K562 (cell line): Measurements from ENCODE around the gene WWOX. TPM values are rescaled to one million over a fixed set of nuclear protein-coding genes. Genes with fewer than 3 reads are reported as not detected.

Source experiments
- ATAC-seq: fragments of 200-7000 bp; cut with Tn5 transposase; 3 replicates; pipeline ENCODE4 v1.9.1; 2020; ENCODE audit warnings: moderate library complexity
- BruUV-seq: library from RNA; stranded (reverse); fragments of 400-500 nt; replicated peaks from 2 replicates; lab custom pipeline; 2021; lab: Mats Ljungman, UMichigan
- CTCF ChIA-PET: fragments of 300-600 bp; formaldehyde crosslinking; extraction: SDS; loops from one replicate; lab custom pipeline; 2021; ENCODE audit warnings: low intra/inter-chr PET ratio; lab: Yijun Ruan, JAX
- POLR2A ChIA-PET: fragments of 300-600, 350-650 bp; sonication (Branson Sonifier 250); formaldehyde crosslinking; extraction: SDS; loops from one replicate; lab custom pipeline; 2021; ENCODE audit warnings: antibody characterized with exemption, inconsistent platforms; lab: Yijun Ruan, JAX
- DNase-seq, 4 experiments: peaks; one replicate each; pipeline versions ENCODE4 v3.0.0 to v3.0.0-alpha.2; 2011 to 2018; ENCODE audit warnings: low spot score in 3 of 4, mixed read lengths in 3 of 4; ENCODE audit errors: extremely low read depth in 1 of 4
- FAIRE-seq: peaks from 2 replicates; lab custom pipeline; 2011; peaks lifted over from hg19 to GRCh38; lab: Jason Lieb, UNC
- H2AFZ ChIP-seq: 2 replicates; pipeline ENCODE4 v1.6.0; 2011; ENCODE audit warnings: low read depth, low read length, control low read depth, inconsistent platforms
- H3K27ac ChIP-seq: fragments of 200-600 bp; 3 replicates; pipeline ENCODE4 v1.8.0; 2011; ENCODE audit warnings: low read depth, mild to moderate bottlenecking, control low read depth, inconsistent platforms, low read length, moderate library complexity, mixed read lengths; ENCODE audit errors: extremely low read depth
- H3K27me3 ChIP-seq, 2 experiments: fragments of 300-600 bp in 1 of 2; 2 replicates in 1 of 2; 3 replicates in 1 of 2; pipeline versions ENCODE4 v1.6.0 to v1.8.0; 2011; ENCODE audit warnings: inconsistent platforms in 2 of 2, low read length in 2 of 2, mild to moderate bottlenecking in 1 of 2, mixed read lengths in 1 of 2, moderate library complexity in 1 of 2; ENCODE audit not compliant: control insufficient read depth in 2 of 2, insufficient read depth in 2 of 2
- H3K36me3 ChIP-seq: fragments of 300-600 bp; 3 replicates; pipeline ENCODE4 v1.8.0; 2011; ENCODE audit warnings: mild to moderate bottlenecking, low read length, inconsistent platforms; ENCODE audit not compliant: control insufficient read depth, insufficient read depth
- H3K4me1 ChIP-seq, 2 experiments: fragments of 200-600 bp in 1 of 2; replicated peaks in 1 of 2; 2 replicates in 1 of 2; 3 replicates in 1 of 2; pipeline versions ENCODE4 v1.5.1 to v1.8.0; 2011; ENCODE audit warnings: inconsistent platforms in 2 of 2, low read length in 2 of 2, mild to moderate bottlenecking in 1 of 2, mixed read lengths in 1 of 2, moderate library complexity in 1 of 2; ENCODE audit not compliant: control insufficient read depth in 2 of 2, insufficient read depth in 2 of 2
- H3K4me2 ChIP-seq: 2 replicates; pipeline ENCODE4 v1.6.1; 2011; ENCODE audit warnings: low read length, control low read depth, inconsistent platforms, mixed read lengths; ENCODE audit not compliant: insufficient read depth
- H3K4me3 ChIP-seq: fragments of 200-600 bp; sonication (generic), shearing (Covaris generic); 2 replicates; pipeline ENCODE4 v1.5.1; 2016; ENCODE audit warnings: control low read depth, inconsistent platforms
- H3K79me2 ChIP-seq: fragments of 200-600 bp; 3 replicates; pipeline ENCODE4 v1.8.0; 2011; ENCODE audit warnings: low read length, inconsistent platforms; ENCODE audit not compliant: control insufficient read depth, insufficient read depth
- H3K9ac ChIP-seq, 2 experiments: 2 replicates each; pipeline versions ENCODE4 v1.6.0 to v1.6.1; 2011; ENCODE audit warnings: low read depth in 2 of 2, low read length in 2 of 2, control low read depth in 1 of 2, inconsistent platforms in 1 of 2, mild to moderate bottlenecking in 1 of 2, mixed read lengths in 1 of 2; ENCODE audit not compliant: insufficient read depth in 1 of 2
- H3K9me1 ChIP-seq: one replicate; pipeline ENCODE4 v1.6.0; 2011; ENCODE audit warnings: inconsistent platforms, mild to moderate bottlenecking, low read length, moderate library complexity; ENCODE audit not compliant: control insufficient read depth, insufficient read depth
- H3K9me3 ChIP-seq: replicated peaks from 2 replicates; pipeline ENCODE4 v1.5.1; 2011; ENCODE audit warnings: low read depth, low read length, inconsistent platforms; ENCODE audit not compliant: control insufficient read depth, insufficient read depth
- H4K20me1 ChIP-seq: replicated peaks from 2 replicates; pipeline ENCODE4 v1.6.1; 2011; ENCODE audit warnings: low read length, inconsistent platforms, mixed read lengths; ENCODE audit not compliant: control insufficient read depth, insufficient read depth
- GATA2 ChIP-seq: sonication (generic); formaldehyde crosslinking; IDR thresholded peaks from 2 replicates; pipeline ENCODE4 v1.4.0; 2020; ENCODE audit warnings: mild to moderate bottlenecking, missing genetic modification reagents
- GATAD2B ChIP-seq: fragments of 450-650 bp; IDR thresholded peaks from 2 replicates; pipeline ENCODE4 v1.6.1; 2017; ENCODE audit warnings: mild to moderate bottlenecking, borderline replicate concordance
- HOXB6 ChIP-seq: fragments of 250-450 bp; sonication (Bioruptor Pico); IDR thresholded peaks from 2 replicates; pipeline ENCODE4 v1.5.1; 2022; ENCODE audit warnings: mild to moderate bottlenecking, borderline replicate concordance
- MAFK ChIP-seq: IDR thresholded peaks from 2 replicates; pipeline ENCODE4 v1.6.1; 2011; ENCODE audit warnings: low read length, improper control_type of control experiment
- NFE2 ChIP-seq: IDR thresholded peaks from 2 replicates; pipeline ENCODE4 v1.6.1; 2014; ENCODE audit warnings: antibody characterized with exemption, low read depth
- RFX7 ChIP-seq: fragments of 250-450 bp; sonication (Bioruptor Pico); IDR thresholded peaks from 2 replicates; pipeline ENCODE4 v1.5.1; 2021; ENCODE audit warnings: mild to moderate bottlenecking
- ZBTB8A ChIP-seq: fragments of 450-650 bp; IDR thresholded peaks from 2 replicates; pipeline ENCODE4 v1.6.1; 2018; ENCODE audit warnings: mild to moderate bottlenecking, moderate library complexity; ENCODE audit not compliant: partially characterized antibody
- ZNF3 ChIP-seq: fragments of 250-450 bp; sonication (Bioruptor Pico); IDR thresholded peaks from 2 replicates; pipeline ENCODE4 v1.5.0; 2021; ENCODE audit warnings: mild to moderate bottlenecking, moderate library complexity
- ZNF407 ChIP-seq: fragments of 450-650 bp; IDR thresholded peaks from 2 replicates; pipeline ENCODE4 v1.6.1; 2016; ENCODE audit warnings: low read depth
- WGBS: fragments of 100-300 bp; shearing (Covaris generic); methylation state at CpG from one replicate; pipeline ENCODE4 v1.1.6; 2016; ENCODE audit warnings: low coverage, mixed read lengths; ENCODE audit not compliant: insufficient coverage; ENCODE audit errors: missing lambda C conversion rate; 5-methylcytosine and 5-hydroxymethylcytosine counted together
- in situ Hi-C: fragments of 300-500 bp; cut with MboI; formaldehyde crosslinking; loops from 4 replicates; pipeline ENCODE4 v1.15.0; 2018; ENCODE audit warnings: inconsistent platforms, mixed read lengths
- intact Hi-C: fragments of 100-400 bp; cut with micrococcal nuclease; formaldehyde crosslinking; loops from 2 replicates; pipeline ENCODE4 v1.14.2; 2022
- polyA plus RNA-seq, 8 experiments: library from polyadenylated mRNA; depleted of rRNA in 4 of 8; stranded (reverse) in 5 of 8; unstranded in 3 of 8; fragments of >200 nt; fragmentation: Nextera tagmentation in 2 of 8; fragmentation: Illumina TruSeq in 1 of 8; extraction: Ambion mirVana in 2 of 8; extraction: Trizol in 1 of 8; gene quantifications; 2 replicates each; pipeline versions ENCODE4 v1.2.1 to v1.2.3, GENCODE V29; 2011 to 2014; ENCODE audit warnings: inconsistent platforms in 1 of 8, missing spikeins in 1 of 8
- total RNA-seq, 7 experiments: library from RNA; depleted of rRNA in 6 of 7; stranded (reverse); fragments of >200 nt in 6 of 7; fragmentation: Illumina TruSeq in 2 of 7; extraction: Trizol in 2 of 7; gene quantifications; 2 replicates each; pipeline versions ENCODE4 v1.2.1 to v1.2.3, GENCODE V29; 2011 to 2021; ENCODE audit warnings: low replicate concordance in 1 of 7
- TF ChIP-seq, protein P1 (sequence below): sonication (generic); formaldehyde crosslinking; IDR thresholded peaks from 2 replicates; pipeline ENCODE4 v1.8.1; 2022; ENCODE audit warnings: missing genetic modification reagents

Gene WWOX
- total and polyA plus RNA-seq, 9 of the 15 experiments (the other 6 are each of a cell fraction or from before 2014, with no cell fraction given) = 1.6 to 22.7 (median 8.1) TPM

DNA sequence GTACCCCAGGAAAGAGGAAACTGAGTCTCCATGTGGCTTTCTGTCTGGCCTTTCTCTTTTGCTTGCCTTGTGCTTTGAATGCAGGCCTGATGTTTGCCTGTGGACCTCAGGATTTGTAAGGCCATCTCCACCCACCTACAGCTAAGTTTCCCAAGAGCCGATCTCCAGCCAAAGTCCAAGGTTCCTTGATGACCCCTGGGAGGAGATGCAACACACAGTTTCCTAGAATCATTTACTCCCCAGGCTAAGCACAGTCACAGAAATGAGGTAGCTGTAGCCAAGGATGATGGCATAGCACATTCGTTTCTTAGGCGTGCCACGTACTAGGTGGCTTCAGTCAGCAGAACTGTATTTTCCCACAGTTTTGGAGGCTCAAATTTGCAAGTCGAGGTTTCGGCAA, 905.6 kb downstream of the WWOX start:
- POLR2A ChIA-PET = no interaction called here
- no peak overlapping the region for H2AFZ ChIP-seq
- DNase-seq = no peak
- in situ Hi-C loops (no loop called here), intact Hi-C loops (no loop called here)
- FAIRE-seq = no peak
- peaks cover 13 to 42% of the 10 kb centered on the region in 2 experiments for H3K27me3 ChIP-seq
- WGBS = 1% methylated on average over 6 of the region's 6 CpGs
- ATAC-seq = no peak
- CTCF ChIA-PET = no interaction called here
- H3K4me2 ChIP-seq = no peak overlapping the region
- no peaks in the 10 kb centered on the region for H3K4me1 ChIP-seq
- H3K9me3 ChIP-seq = no peaks in the 10 kb centered on the region
- no TSS peak for BruUV-seq
- H3K9ac ChIP-seq = no peak overlapping the region
- no peaks in the 10 kb centered on the region for H4K20me1 ChIP-seq
- H3K79me2 ChIP-seq = no peaks in the 10 kb centered on the region
- H3K4me3 ChIP-seq = no peak overlapping the region
- no peaks in the 10 kb centered on the region for H3K9me1 ChIP-seq
- TF ChIP-seq HOXB6 (CRISPR knock-in tag) (no peak), NFE2 (no peak), ZNF407 (no peak), ZNF3 (no peak), GATAD2B (no peak), MAFK (no peak), GATA2 (CRISPR knock-in tag) (no peak), ZBTB8A (no peak), RFX7 (no peak)
- TF ChIP-seq, protein P1, sequence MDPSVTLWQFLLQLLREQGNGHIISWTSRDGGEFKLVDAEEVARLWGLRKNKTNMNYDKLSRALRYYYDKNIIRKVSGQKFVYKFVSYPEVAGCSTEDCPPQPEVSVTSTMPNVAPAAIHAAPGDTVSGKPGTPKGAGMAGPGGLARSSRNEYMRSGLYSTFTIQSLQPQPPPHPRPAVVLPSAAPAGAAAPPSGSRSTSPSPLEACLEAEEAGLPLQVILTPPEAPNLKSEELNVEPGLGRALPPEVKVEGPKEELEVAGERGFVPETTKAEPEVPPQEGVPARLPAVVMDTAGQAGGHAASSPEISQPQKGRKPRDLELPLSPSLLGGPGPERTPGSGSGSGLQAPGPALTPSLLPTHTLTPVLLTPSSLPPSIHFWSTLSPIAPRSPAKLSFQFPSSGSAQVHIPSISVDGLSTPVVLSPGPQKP (CRISPR knock-in tag) = no peak
- H3K36me3 ChIP-seq = no peaks in the 10 kb centered on the region
- no peak overlapping the region for H3K27ac ChIP-seq
